Adrenal gland (tissue), 5 donors: ENCODE measurements around the gene CNIH2.

Source experiments
- CTCF ChIP-seq, 6 experiments: fragments of 450-650 bp in 4 of 6; fragments of 200-600 bp in 2 of 6; sonication (generic) in 1 of 6; IDR thresholded peaks; 1 replicate in 5 of 6; 2 replicates in 1 of 6; pipeline versions ENCODE4 v1.5.1 to v1.8.0; 2016 to 2021; ENCODE audit warnings: antibody characterized with exemption in 6 of 6, mild to moderate bottlenecking in 2 of 6, moderate library complexity in 1 of 6
- POLR2A ChIP-seq, 2 donors: fragments of 450-650 bp; IDR thresholded peaks; one replicate each; pipeline ENCODE4 v1.6.1; 2017; ENCODE audit warnings: antibody characterized with exemption in 2 of 2, mild to moderate bottlenecking in 2 of 2, moderate library complexity in 1 of 2
- donor health status: DM: no; HTN: no; CAD: no.

- TF ChIP-seq CTCF (IDR thresholded peaks at IDR 0.05) (no peak), POLR2A (IDR thresholded peaks at IDR 0.05) (no peak)
Measured at GRCh38 chr11:66232769-66233168, 45.2 kb upstream of the CNIH2 start.
